Smooth muscle cell (in vitro differentiated cells): ENCODE results near the gene TMEM86B. TPM values are rescaled to one million over a fixed set of nuclear protein-coding genes. Genes with fewer than 3 reads are reported as not detected.

Experiments used
- DNase-seq: peaks from one replicate; lab custom pipeline; 2025; ENCODE audit not compliant: unreplicated experiment; lab: John Stamatoyannopoulos, UW
- H2AFZ ChIP-seq: fragments of 200-600 bp; sonication (generic); 2 replicates; pipeline ENCODE4 v1.6.0; 2016; ENCODE audit warnings: antibody characterized with exemption, low read depth, mild to moderate bottlenecking
- H3F3A ChIP-seq: fragments of 200-600 bp; sonication (generic); 2 replicates; pipeline ENCODE4 v1.6.0; 2017; ENCODE audit warnings: antibody characterized with exemption, low read depth
- H3K27ac ChIP-seq: fragments of 200-600 bp; sonication (generic); 2 replicates; pipeline ENCODE4 v1.5.1; 2016; ENCODE audit warnings: low read depth, mild to moderate bottlenecking
- H3K27me3 ChIP-seq: fragments of 200-600 bp; sonication (generic); 2 replicates; pipeline ENCODE4 v1.6.1; 2016; ENCODE audit warnings: low read depth, mild to moderate bottlenecking
- H3K36me3 ChIP-seq: fragments of 200-600 bp; sonication (generic); 2 replicates; pipeline ENCODE4 v1.5.1; 2016; ENCODE audit warnings: low read depth
- H3K4me1 ChIP-seq: fragments of 200-600 bp; sonication (generic); 2 replicates; pipeline ENCODE4 v1.5.1; 2016; ENCODE audit warnings: low read depth
- H3K4me2 ChIP-seq: fragments of 200-600 bp; sonication (generic); 2 replicates; pipeline ENCODE4 v1.6.0; 2016; ENCODE audit warnings: mild to moderate bottlenecking
- H3K4me3 ChIP-seq: fragments of 200-600 bp; sonication (generic); 2 replicates; pipeline ENCODE4 v1.5.1; 2016; ENCODE audit warnings: mild to moderate bottlenecking
- H3K79me2 ChIP-seq: fragments of 200-600 bp; sonication (generic); 2 replicates; pipeline ENCODE4 v1.6.0; 2016; ENCODE audit warnings: low read depth, mild to moderate bottlenecking
- H3K9ac ChIP-seq: fragments of 200-600 bp; sonication (generic); 2 replicates; pipeline ENCODE4 v1.6.0; 2016; ENCODE audit warnings: low read depth
- H3K9me3 ChIP-seq: fragments of 200-600 bp; sonication (generic); replicated peaks from 2 replicates; pipeline ENCODE4 v1.5.1; 2016; ENCODE audit warnings: low read depth
- H4K20me1 ChIP-seq: fragments of 200-600 bp; sonication (generic); 2 replicates; pipeline ENCODE4 v1.6.0; 2016; ENCODE audit warnings: low read depth
- CTCF ChIP-seq: fragments of 200-600 bp; sonication (generic); IDR thresholded peaks from 2 replicates; pipeline ENCODE4 v1.5.1; 2017; ENCODE audit warnings: borderline replicate concordance, mild to moderate bottlenecking, antibody characterized with exemption; ENCODE audit not compliant: insufficient read depth, poor library complexity, severe bottlenecking
- WGBS: methylation state at CpG from one replicate; pipeline ENCODE4 v1.1.7; 2016; ENCODE audit warnings: low lambda C conversion rate; 5-methylcytosine and 5-hydroxymethylcytosine counted together
- polyA plus RNA-seq: library from polyadenylated mRNA; unstranded; fragments of >200 nt; fragmentation: Nextera tagmentation; extraction: Ambion mirVana; gene quantifications from 2 replicates; pipeline ENCODE4 v1.2.1, GENCODE V29; 2016
- total RNA-seq: library from RNA; depleted of rRNA; stranded (reverse); fragments of >200 nt; gene quantifications from 2 replicates; pipeline ENCODE4 v1.2.3, GENCODE V29; 2014

Gene TMEM86B
- total and polyA plus RNA-seq, 2 experiments from 2014 or later = 2.1 to 2.6 TPM

GRCh38 chr19:55223291-55224037 lies 5.1 kb downstream of the TMEM86B start:
- no peak for TF ChIP-seq CTCF
- no peak for DNase-seq

DNA sequence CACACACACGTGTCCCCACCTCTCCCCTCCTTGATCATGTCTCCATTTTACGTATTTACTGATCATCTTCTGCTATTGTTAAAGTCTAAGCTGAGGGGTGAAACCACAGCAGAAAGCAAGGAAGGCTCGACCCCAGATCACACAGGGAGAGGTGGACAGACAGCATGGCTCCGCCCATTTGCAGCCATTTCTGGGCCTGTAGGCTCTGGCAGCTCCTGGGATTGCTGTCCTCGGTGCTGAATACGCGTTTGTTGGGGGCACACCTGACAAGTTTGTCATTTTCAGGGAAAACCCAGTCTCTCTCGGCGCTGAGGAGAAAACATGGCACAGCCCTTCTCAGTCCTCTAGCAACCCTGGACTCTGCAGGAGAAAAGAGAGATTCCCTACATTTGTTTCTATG lies 8.0 kb downstream of the TMEM86B start:
- TF ChIP-seq CTCF = no peak
- Histone ChIP-seq H3K36me3 (no peaks in the 10 kb centered on the region), H3K4me3 (no peak overlapping the region), H3K4me1 (peaks cover 3% of the 10 kb centered on the region), H3K9ac (no peak overlapping the region), H3K4me2 (no peak overlapping the region), H3K9me3 (no peaks in the 10 kb centered on the region), H3F3A (no peaks in the 10 kb centered on the region), H4K20me1 (no peaks in the 10 kb centered on the region), H3K27me3 (no peaks in the 10 kb centered on the region), H2AFZ (no peak overlapping the region), H3K27ac (no peak overlapping the region), H3K79me2 (no peaks in the 10 kb centered on the region)
- no peak for DNase-seq
- 88% methylated on average over 9 of the region's 9 CpGs for WGBS

More at GRCh38 chr19:55223291-55224037, 5.1 kb downstream of the TMEM86B start:
- Histone ChIP-seq H3K36me3 (no peaks in the 10 kb centered on the region), H3K4me3 (no peak overlapping the region), H3F3A (no peaks in the 10 kb centered on the region), H3K9me3 (no peaks in the 10 kb centered on the region), H3K4me1 (no peaks in the 10 kb centered on the region), H3K79me2 (no peaks in the 10 kb centered on the region), H3K4me2 (no peak overlapping the region), H2AFZ (no peak overlapping the region), H4K20me1 (peaks cover 3% of the 10 kb centered on the region), H3K9ac (no peak overlapping the region), H3K27ac (no peak overlapping the region), H3K27me3 (no peaks in the 10 kb centered on the region)
- WGBS = 93% methylated on average over 17 of the region's 17 CpGs

- Histone ChIP-seq H4K20me1 (no peaks in the 10 kb centered on the region), H3K79me2 (no peaks in the 10 kb centered on the region), H3K4me3 (peak overlapping the region; percentile 26), H2AFZ (no peak overlapping the region), H3F3A (no peaks in the 10 kb centered on the region), H3K27me3 (no peaks in the 10 kb centered on the region), H3K4me1 (peaks cover 3% of the 10 kb centered on the region), H3K27ac (peak overlapping the region; percentile 25), H3K36me3 (no peaks in the 10 kb centered on the region), H3K9ac (no peak overlapping the region), H3K9me3 (no peaks in the 10 kb centered on the region), H3K4me2 (peak overlapping the region; percentile 82)
- no peak for TF ChIP-seq CTCF
- 5% methylated on average over 36 of the region's 36 CpGs for WGBS
- peak; percentile 69 for DNase-seq
Measured at GRCh38 chr19:55216461-55217198, 11.9 kb downstream of the TMEM86B start.
